Stimulated activated CD8-positive, alpha-beta memory T cell treated with anti-CD3 and anti-CD28 coated beads, Interleukin-7, amount 100 ng/mL, for 1 hour (primary cell): ENCODE data around the gene EPHB2.

Experiments used
- DNase-seq, 2 donors: peaks; one replicate each; pipeline ENCODE4 v3.0.0-alpha.2; 2020; ENCODE audit warnings: low read depth in 2 of 2

The EPHB2 gene

GRCh38 chr1:22780696-22781095 is 70.1 kb downstream of the EPHB2 start:
- DNase-seq, result no peak

- DNase-seq, result no peak
Observed at GRCh38 chr1:22781483-22781882, 70.8 kb downstream of the EPHB2 start.

GRCh38 chr1:22782406-22782805 is 71.8 kb downstream of the EPHB2 start:
- no peak for DNase-seq

GRCh38 chr1:22784317-22784716 is 73.7 kb downstream of the EPHB2 start:
- DNase-seq, result no peak

GRCh38 chr1:22784737-22785136 is 74.1 kb downstream of the EPHB2 start:
- no peak for DNase-seq

GRCh38 chr1:22786101-22786500 is 75.5 kb downstream of the EPHB2 start:
- no peak for DNase-seq

- no peak for DNase-seq
Observed at GRCh38 chr1:22786719-22787489, 76.3 kb downstream of the EPHB2 start.

GRCh38 chr1:22787636-22788035 is 77.0 kb downstream of the EPHB2 start:
- DNase-seq, result no peak

GRCh38 chr1:22788254-22788661 is 77.6 kb downstream of the EPHB2 start:
- DNase-seq, result no peak

- no peak for DNase-seq
Observed at GRCh38 chr1:22789356-22789994, 78.8 kb downstream of the EPHB2 start.

GRCh38 chr1:22790232-22791008 is 79.8 kb downstream of the EPHB2 start:
- no peak for DNase-seq

- no peak for DNase-seq
Observed at GRCh38 chr1:22791831-22792347, 81.2 kb downstream of the EPHB2 start.

GRCh38 chr1:22792396-22793160 is 81.9 kb downstream of the EPHB2 start:
- DNase-seq, result no peak

- DNase-seq, result no peak
Observed at GRCh38 chr1:22793647-22794046, 83.0 kb downstream of the EPHB2 start.

GRCh38 chr1:22794647-22795365 is 84.2 kb downstream of the EPHB2 start:
- no peak for DNase-seq

GRCh38 chr1:22795366-22795714 is 84.7 kb downstream of the EPHB2 start:
- no peak for DNase-seq

- no peak for DNase-seq
Observed at GRCh38 chr1:22796642-22797041, 86.0 kb downstream of the EPHB2 start.

- no peak for DNase-seq
Observed at GRCh38 chr1:22798083-22798482, 87.4 kb downstream of the EPHB2 start.

GRCh38 chr1:22799971-22800370 is 89.3 kb downstream of the EPHB2 start:
- no peak for DNase-seq

GRCh38 chr1:22800629-22801028 is 90.0 kb downstream of the EPHB2 start:
- DNase-seq, result no peak

- DNase-seq, result no peak
Observed at GRCh38 chr1:22801347-22801746, 90.7 kb downstream of the EPHB2 start.
